Fibroblast of the aortic adventitia (primary cell): ENCODE data around the gene IGF2R. TPM values are rescaled to one million over a fixed set of nuclear protein-coding genes. Genes with fewer than 3 reads are reported as not detected.
"Not testable (repeated sequence)": the region's sequence is repeated elsewhere in the genome, so short reads cannot be mapped to it uniquely, and the experiment has no call there.

Source experiments
- DNase-seq: peaks from one replicate; pipeline ENCODE4 v3.0.0-alpha.2; 2010; ENCODE audit warnings: low read depth
- H3K4me3 ChIP-seq: 2 replicates; pipeline ENCODE4 v1.5.1; 2011; ENCODE audit warnings: low read depth, mild to moderate bottlenecking, control low read depth, low read length, moderate library complexity
- CTCF ChIP-seq: IDR thresholded peaks from 2 replicates; pipeline ENCODE4 v1.5.1; 2011; ENCODE audit warnings: mild to moderate bottlenecking, low read length, control low read depth, inconsistent platforms; ENCODE audit not compliant: insufficient read depth
- total RNA-seq: library from RNA; depleted of rRNA; stranded (reverse); fragments of >200 nt; gene quantifications from 2 replicates; pipeline ENCODE4 v1.2.3, GENCODE V29; 2012; ENCODE audit warnings: low replicate concordance

The IGF2R gene
- total RNA-seq, 1 donor, result 112 TPM

DNA sequence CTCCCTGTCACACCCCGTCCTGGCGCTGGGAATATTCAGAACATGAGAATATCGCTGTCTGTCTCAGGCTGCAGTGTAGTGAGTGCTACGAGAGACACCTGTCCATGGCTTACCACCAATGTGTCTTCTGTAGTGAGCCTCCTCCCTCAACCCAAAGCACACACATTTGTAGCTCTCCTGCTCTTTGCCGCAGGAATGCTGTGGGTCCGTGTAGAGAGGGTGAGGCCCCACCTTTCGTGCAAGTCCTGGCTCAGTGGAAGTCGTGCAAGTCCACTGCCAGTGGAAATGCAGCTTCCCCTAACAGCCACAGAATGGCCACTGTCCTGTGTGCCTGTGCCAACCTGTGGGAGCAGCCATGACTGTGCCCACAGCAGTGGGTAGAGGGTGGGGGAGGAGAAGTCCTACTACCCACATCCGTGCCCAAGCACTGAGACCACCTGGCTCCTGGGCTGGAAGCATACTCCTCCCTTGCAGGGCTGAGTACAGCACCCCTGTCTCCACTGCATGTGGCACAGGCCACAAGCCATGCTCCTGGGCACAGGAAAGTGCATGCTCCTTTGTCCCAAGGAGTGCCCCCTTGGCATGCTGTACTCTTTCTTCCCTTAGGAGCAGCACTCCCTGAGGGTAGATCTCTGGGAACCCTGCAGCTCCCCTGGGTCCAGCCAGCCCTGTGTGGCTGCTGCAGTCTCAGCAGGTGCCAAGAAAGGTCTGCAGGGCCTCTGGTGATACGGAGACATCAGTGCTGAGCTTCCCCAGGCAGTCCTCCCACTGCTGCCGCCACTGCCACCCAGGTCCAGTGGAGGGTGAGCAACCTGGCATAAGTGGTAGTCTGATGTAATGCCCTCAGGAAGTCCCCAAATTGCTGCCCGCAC lies 28.0 kb downstream of the IGF2R start:
- H3K4me3 ChIP-seq, result no peak overlapping the region
- TF ChIP-seq CTCF, result no peak
- DNase-seq, result no peak

GRCh38 chr6:159997498-159998101 lies 28.7 kb downstream of the IGF2R start:
- DNase-seq, result no peak
- TF ChIP-seq CTCF, result no peak
- no peak overlapping the region for H3K4me3 ChIP-seq

DNA sequence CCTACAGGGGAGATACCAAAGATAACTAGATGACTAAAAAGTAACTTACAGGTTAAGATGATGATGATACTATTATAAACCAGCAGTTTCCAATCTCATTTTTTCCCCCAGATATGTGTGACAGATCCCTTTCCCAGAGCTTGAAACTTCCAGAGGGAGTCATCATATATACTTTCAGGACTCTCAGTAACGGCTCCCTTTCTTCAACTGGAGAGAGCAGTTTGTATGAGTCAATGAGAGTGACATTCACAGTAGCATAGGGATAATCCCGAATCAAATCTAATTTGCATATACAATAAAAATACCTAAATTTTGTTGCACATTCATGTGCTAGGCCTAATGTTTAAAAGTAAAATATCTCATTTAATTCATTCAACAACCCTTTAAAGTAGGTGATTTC lies 29.7 kb downstream of the IGF2R start:
- no peak overlapping the region for H3K4me3 ChIP-seq
- DNase-seq, result no peak
- no peak for TF ChIP-seq CTCF

DNA sequence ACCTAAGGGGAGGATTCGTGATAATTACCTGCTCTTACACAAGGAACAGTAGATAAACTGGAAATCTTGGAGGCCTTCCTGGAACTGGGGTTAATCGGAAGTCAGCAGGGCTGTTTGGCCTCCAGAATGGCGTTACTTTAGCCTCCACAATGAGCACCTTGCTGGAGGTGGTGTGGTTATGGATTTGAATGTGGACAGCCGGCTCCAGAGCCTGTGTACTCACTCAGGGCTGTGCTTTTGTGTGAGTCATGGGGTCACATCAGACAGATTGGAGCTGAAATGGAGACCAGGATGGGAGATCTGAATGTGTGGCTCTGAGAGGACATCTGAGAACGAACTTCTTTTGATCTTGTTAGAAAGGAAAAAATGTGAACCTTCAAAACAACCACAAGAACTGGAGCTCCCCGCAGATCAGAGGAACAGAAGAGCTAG lies 30.4 kb downstream of the IGF2R start:
- H3K4me3 ChIP-seq, result no peak overlapping the region
- no peak for TF ChIP-seq CTCF
- no peak for DNase-seq

GRCh38 chr6:160000280-160000704 lies 31.4 kb downstream of the IGF2R start:
- no peak for DNase-seq
- TF ChIP-seq CTCF, result no peak
- H3K4me3 ChIP-seq, result no peak overlapping the region

GRCh38 chr6:160000893-160001427 lies 32.1 kb downstream of the IGF2R start:
- not testable (repeated sequence) for H3K4me3 ChIP-seq, DNase-seq

GRCh38 chr6:160002882-160003281 lies 34.0 kb downstream of the IGF2R start:
- TF ChIP-seq CTCF, result no peak
- H3K4me3 ChIP-seq, result no peak overlapping the region
- no peak for DNase-seq
